ENCODE measurements around the gene ZNF205. TPM values are rescaled to one million over a fixed set of nuclear protein-coding genes. Genes with fewer than 3 reads are reported as not detected.

ZNF205 gene
- total RNA-seq, 2 experiments from 2014 or later: not detected

GRCh38 chr16:3096362-3096761 lies 16.0 kb upstream of the ZNF205 start:
- no peaks in the 10 kb centered on the region for H3K27me3 ChIP-seq (ENCODE audit: control insufficient read depth in 1 of 2, insufficient read depth in 2 of 2, low read length in 2 of 2)
- no peak overlapping the region for H3K27ac Mint-ChIP-seq
- H3K4me1 Mint-ChIP-seq (ENCODE audit: low read depth): peaks cover 60% of the 10 kb centered on the region
- CTCF ChIA-PET: interaction anchor here (0.8 to 2.4 kb wide), 9 partner anchors 10 to 65 kb away, joined by 3 to 20 read pairs (median 4); partner anchors contain the start of gene ZNF213
- no peaks in the 10 kb centered on the region for H3K27me3 Mint-ChIP-seq
- H3K4me3 ChIP-seq (ENCODE audit: low read length): no peak overlapping the region
- H3K4me3 Mint-ChIP-seq: no peak overlapping the region
- H3K36me3 Mint-ChIP-seq (ENCODE audit: low read depth): no peaks in the 10 kb centered on the region
- no peaks in the 10 kb centered on the region for H3K36me3 ChIP-seq (ENCODE audit: insufficient read depth, low read length)
- H3K9me3 ChIP-seq (ENCODE audit: control insufficient read depth in 1 of 2, insufficient read depth in 1 of 2, low read length in 2 of 2): no peaks in the 10 kb centered on the region
- H3K27ac ChIP-seq (ENCODE audit: low read depth in 1 of 2, low read length in 2 of 2): peak overlapping the region; percentile 2 to 48
- TF ChIP-seq CTCF (IDR thresholded peaks at IDR 0.05): no peak
- intact Hi-C loops (cut with DNase I, micrococcal nuclease): loop anchor here in 1 of 2 experiments (1.0 kb wide), 1 partner anchor 33 kb away; no protein-coding TSS in a partner anchor
- H3K9me3 Mint-ChIP-seq: no peaks in the 10 kb centered on the region
- POLR2A ChIA-PET: interaction anchor here (1.2 to 9.3 kb wide), 5 partner anchors 21 to 48 kb away, joined by 4 to 91 read pairs (median 17); partner anchors contain the start of gene IL32
- H3K4me1 ChIP-seq (ENCODE audit: insufficient read depth, low read length): peaks cover 71% of the 10 kb centered on the region
- ATAC-seq (ENCODE audit: poor library complexity): no peak
- DNase-seq: no peak

GRCh38 chr16:3097266-3097665 lies 15.1 kb upstream of the ZNF205 start:
- H3K4me1 ChIP-seq (ENCODE audit: insufficient read depth, low read length): peaks cover 70% of the 10 kb centered on the region
- ATAC-seq (ENCODE audit: poor library complexity): no peak
- intact Hi-C loops (cut with DNase I, micrococcal nuclease): no loop called here
- Mint-ChIP-seq H3K9me3 (no peaks in the 10 kb centered on the region), H3K27me3 (no peaks in the 10 kb centered on the region), H3K36me3 (ENCODE audit: low read depth) (no peaks in the 10 kb centered on the region), H3K4me3 (no peak overlapping the region), H3K27ac (peak overlapping the region; percentile 71), H3K4me1 (ENCODE audit: low read depth) (peaks cover 65% of the 10 kb centered on the region)
- no peak overlapping the region for H3K4me3 ChIP-seq (ENCODE audit: low read length)
- no peak for TF ChIP-seq CTCF (IDR thresholded peaks at IDR 0.05)
- H3K9me3 ChIP-seq (ENCODE audit: control insufficient read depth in 1 of 2, insufficient read depth in 1 of 2, low read length in 2 of 2): no peaks in the 10 kb centered on the region
- H3K27ac ChIP-seq (ENCODE audit: low read depth in 1 of 2, low read length in 2 of 2): no peak overlapping the region
- POLR2A ChIA-PET: interaction anchor here (1.2 to 9.3 kb wide), 5 partner anchors 22 to 49 kb away, joined by 4 to 91 read pairs (median 17); partner anchors contain the start of gene IL32
- H3K36me3 ChIP-seq (ENCODE audit: insufficient read depth, low read length): no peaks in the 10 kb centered on the region
- CTCF ChIA-PET: interaction anchor here (0.8 to 3.7 kb wide), 7 partner anchors 11 to 66 kb away, joined by 3 to 30 read pairs (median 4); no protein-coding TSS in a partner anchor
- DNase-seq: no peak
- H3K27me3 ChIP-seq (ENCODE audit: control insufficient read depth in 1 of 2, insufficient read depth in 2 of 2, low read length in 2 of 2): no peaks in the 10 kb centered on the region

- POLR2A ChIA-PET: interaction anchor here (0.8 to 9.3 kb wide), 10 partner anchors 19 to 303 kb away, joined by 3 to 91 read pairs (median 7); partner anchors contain the start of genes IL32, ZNF174 and ZNF213
- peak within 1 kb of the TSS in 1 of 2 donors; percentile 18 for H3K27ac ChIP-seq (ENCODE audit: low read depth in 1 of 2, low read length in 2 of 2)
- CTCF ChIA-PET: interaction anchor here (1.5 to 3.7 kb wide), 4 partner anchors 30 to 67 kb away, joined by 4 to 30 read pairs (median 10); no protein-coding TSS in a partner anchor
Observed at GRCh38 chr16:3098459-3099394, 13.7 kb upstream of the ZNF205 start, which contains the start of gene ZSCAN10. Gene ZSCAN10 (minus strand): TSS chr16:3099294. CDS start chr16:3092937, 6,357 bp downstream.

More at GRCh38 chr16:3098459-3099394, 13.7 kb upstream of the ZNF205 start, which contains the start of gene ZSCAN10:
- Histone ChIP-seq H3K27me3 (ENCODE audit: control insufficient read depth in 1 of 2, insufficient read depth in 2 of 2, low read length in 2 of 2) (no peaks in the 10 kb centered on the region), H3K4me3 (ENCODE audit: low read length) (peak within 1 kb of the TSS; percentile 48), H3K9me3 (ENCODE audit: control insufficient read depth in 1 of 2, insufficient read depth in 1 of 2, low read length in 2 of 2) (no peaks in the 10 kb centered on the region), H3K4me1 (ENCODE audit: insufficient read depth, low read length) (peaks cover 61% of the 10 kb centered on the region), H3K36me3 (ENCODE audit: insufficient read depth, low read length) (no peaks in the 10 kb centered on the region)
- ATAC-seq (ENCODE audit: poor library complexity) (no peak), DNase-seq (no peak)
- Mint-ChIP-seq H3K27ac (peak within 1 kb of the TSS; percentile 71), H3K27me3 (no peaks in the 10 kb centered on the region), H3K9me3 (no peaks in the 10 kb centered on the region), H3K36me3 (ENCODE audit: low read depth) (no peaks in the 10 kb centered on the region), H3K4me1 (ENCODE audit: low read depth) (peaks cover 74% of the 10 kb centered on the region), H3K4me3 (peak within 1 kb of the TSS; percentile 82)
- intact Hi-C loops (cut with DNase I, micrococcal nuclease): loop anchor here in 1 of 2 experiments (2.0 kb wide), 1 partner anchor 22 kb away; no protein-coding TSS in a partner anchor
- no peak for TF ChIP-seq CTCF (IDR thresholded peaks at IDR 0.05)

Data from CD4-positive, alpha-beta T cell (primary cell).